ENCODE data around the gene ATF7.
A peak's percentile ranks its signal among the peaks of the same experiment; 100 is the strongest.
"Not testable (repeated sequence)": the region's sequence is repeated elsewhere in the genome, so short reads cannot be mapped to it uniquely, and the experiment has no call there.

Gene ATF7

DNA sequence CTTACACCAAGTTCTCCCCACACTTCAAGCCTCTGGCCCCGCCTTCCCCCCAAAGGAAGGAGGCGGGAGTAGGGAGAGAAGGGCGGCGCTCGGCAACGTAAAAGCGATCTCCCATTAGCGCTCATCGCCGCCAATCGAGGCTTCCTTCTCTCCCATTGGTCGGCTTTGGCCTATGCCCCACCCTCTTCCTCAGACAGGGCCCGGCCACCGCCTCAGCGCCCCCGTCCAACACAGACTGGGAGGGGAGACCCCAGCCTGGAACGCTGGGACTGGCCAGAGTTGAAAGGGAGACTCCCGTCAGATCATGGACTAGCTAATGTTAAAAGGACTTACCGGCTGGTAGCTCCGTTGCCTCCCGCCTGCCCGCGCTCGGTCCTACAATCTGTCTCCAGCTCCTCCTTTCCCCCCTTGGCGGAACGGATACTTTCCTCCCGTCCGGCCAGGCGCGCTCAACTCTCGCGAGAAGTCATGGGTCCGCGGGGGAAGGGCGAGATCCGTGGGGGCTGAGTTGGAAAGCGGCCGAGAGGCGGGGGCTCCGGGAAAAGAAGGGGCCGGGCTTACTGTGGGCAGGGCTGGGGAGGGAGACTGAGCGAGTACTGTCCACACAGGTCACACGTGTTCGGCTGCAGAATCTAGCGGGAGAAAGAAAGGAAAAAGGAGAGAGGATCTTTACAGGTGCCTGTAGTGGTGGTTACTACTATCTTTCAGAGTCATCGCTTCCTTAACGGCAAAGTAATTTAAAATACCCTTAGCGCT, at the start of gene ATF7:
TSS of gene ATF7 (minus strand) at position 437 of the 756 bp plus-strand sequence. CDS start 25,382 bp downstream, outside the sequence.
- DNase-seq: peak; percentile 99

DNA sequence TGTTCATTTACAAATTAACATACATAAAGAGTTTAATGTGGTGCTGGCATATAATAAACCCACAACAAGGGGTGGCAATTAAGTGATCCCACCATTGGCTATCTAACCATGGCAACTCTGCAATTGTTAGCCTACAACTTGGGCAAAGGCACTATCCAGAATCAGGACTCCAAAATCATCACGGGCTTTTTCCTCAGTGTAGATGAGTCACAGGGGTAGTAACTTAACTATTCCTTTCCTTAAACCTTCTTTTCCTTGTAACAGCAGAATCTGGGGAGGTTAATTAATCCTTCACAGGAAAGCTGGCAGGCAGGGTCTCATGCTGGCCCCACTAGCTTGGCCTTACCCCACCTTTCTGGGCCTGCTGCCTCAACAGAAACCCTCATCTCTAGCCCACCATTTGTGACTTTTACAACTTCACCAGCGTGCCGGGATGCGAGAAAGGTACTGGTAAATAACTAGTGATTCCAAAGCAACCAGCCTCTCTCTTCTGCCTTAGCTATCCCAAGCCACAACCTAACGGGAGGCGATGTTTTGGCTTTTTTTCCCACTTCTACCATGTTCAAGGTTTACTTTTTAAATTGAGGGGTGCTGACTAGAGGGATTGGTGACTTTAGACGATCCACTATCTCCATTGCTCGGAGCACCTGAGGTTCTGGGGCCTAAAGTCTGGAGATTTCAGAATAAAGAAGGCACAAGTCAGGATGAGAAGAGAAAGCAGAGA, 49.0 kb upstream of the ATF7 start:
- DNase-seq: no peak

GRCh38 chr12:53670971-53671370, 44.8 kb upstream of the ATF7 start:
- DNase-seq: no peak

GRCh38 chr12:53670308-53670707, 44.1 kb upstream of the ATF7 start:
- no peak for DNase-seq

DNA sequence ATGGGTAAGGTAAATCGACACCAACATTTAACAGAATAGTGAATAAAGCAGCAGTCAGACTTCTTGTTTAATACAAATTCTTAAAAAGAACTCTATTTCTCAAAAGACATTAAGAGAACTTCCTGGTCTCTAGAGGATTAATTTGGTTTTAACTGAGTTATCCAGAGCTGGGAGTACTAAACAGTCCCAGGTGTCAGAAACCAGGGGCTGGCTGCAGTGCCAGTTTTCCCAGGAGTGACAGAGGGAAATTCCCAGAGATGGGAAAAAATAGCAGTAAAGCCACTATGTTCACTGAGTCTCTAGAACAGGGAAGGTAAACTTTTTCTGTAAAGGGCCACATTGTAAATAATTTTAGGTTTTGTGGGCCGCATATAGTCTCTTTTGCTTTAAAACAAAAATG, 40.9 kb upstream of the ATF7 start:
- no peak for DNase-seq

- DNase-seq: no peak
Measured at GRCh38 chr12:53664936-53665335, 38.8 kb upstream of the ATF7 start.

DNA sequence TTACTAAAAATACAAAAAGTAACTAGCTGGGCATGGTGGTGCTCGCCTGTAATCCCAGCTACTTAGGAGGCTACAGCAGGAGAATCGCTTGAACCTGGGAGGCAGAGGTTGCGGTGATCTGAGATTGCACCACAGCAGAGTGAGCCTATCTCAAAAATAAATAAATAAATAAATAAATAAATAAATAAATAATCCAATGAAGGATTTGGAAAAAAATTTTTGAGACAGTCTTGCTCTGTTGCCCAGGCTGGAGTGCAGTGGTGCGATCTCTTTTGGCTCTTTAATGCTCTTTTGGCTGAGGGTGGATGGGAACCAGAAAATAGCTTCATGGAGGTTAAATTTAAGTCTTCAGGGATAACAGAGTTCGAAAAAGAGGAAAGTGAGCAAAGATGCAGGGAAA, 38.0 kb upstream of the ATF7 start:
- DNase-seq: no peak

DNA sequence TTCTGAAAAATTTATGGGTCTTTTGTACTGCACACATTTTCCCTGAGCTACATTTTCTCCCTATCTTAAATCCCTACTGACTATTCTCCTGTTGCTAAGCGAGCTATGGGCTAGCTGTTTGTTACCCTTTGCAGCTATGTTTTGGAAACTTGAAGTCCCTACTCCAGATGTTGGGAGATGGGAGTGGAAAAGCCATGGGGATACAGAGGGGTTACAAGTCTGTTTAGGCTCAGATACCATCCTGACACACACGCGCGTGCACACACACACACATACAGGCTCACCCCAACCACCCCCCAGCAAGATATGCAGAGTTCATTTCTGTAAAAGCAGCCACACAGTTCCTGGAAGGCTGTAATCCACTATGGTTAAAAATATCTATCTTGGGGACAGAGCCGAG, 33.9 kb upstream of the ATF7 start:
- no peak for DNase-seq

- no peak for DNase-seq
Measured at GRCh38 chr12:53659571-53659981, 33.4 kb upstream of the ATF7 start.

- peak; percentile 94 for DNase-seq
Measured at GRCh38 chr12:53659011-53659551, 32.9 kb upstream of the ATF7 start.

- peak; percentile 53 for DNase-seq
Measured at GRCh38 chr12:53657041-53657440, 30.9 kb upstream of the ATF7 start.

DNA sequence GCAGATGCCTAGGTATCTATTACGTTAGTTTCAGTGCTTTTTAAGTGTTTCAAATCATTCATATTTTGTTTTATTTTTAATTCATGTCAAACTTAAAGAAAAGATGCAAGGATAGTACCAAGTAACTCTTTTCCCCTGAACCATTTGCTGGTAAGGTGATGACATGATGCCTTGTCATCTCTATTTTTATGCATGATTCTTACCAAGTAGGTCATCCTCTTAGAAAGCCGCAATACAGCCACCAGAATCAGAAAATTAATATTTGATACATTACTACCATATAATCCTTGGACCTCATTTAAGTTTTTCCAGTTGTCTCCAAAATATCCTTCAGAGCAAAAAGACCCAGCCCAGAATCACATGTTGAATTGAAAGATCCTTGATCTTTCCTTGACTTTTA, 27.4 kb upstream of the ATF7 start:
- no peak for DNase-seq

- no peak for DNase-seq
Measured at GRCh38 chr12:53652366-53652765, 26.2 kb upstream of the ATF7 start.

GRCh38 chr12:53651737-53652136, 25.6 kb upstream of the ATF7 start:
- no peak for DNase-seq

DNA sequence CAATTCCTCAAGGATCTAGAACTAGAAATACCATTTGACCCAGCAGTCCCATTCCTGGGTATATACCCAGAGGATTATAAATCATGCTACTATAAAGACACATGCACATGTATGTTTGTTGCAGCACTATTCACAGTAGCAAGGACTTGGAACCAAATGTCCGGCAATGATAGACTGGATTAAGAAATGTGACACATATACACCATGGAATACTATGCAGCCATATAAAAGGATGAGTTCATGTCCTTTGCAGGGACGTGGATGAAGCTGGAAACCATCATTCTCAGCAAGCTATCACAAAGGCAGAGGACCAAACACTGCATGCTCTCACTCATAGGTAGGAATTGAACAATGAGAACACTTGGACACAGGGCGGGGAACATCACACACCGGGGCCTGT, 20.1 kb upstream of the ATF7 start:
- DNase-seq: not testable (repeated sequence)

DNA sequence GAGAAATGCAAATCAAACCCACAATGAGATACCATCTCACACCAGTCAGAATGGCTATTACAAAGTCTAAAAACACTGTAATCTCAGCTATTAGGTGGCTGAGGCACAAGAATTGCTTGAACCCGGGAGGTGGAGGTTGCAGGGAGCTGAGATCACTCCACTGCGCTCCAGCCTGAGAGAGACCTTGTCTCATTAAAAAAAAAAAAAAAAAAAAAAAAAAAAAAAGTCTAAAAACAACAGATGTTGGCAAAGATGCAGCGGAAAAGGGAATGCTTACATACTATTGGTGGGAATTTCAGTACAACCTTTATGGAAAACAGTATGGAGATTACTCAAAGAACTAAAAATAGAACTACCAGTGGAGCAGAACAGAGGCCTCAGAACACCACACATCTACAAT, 19.0 kb upstream of the ATF7 start:
- no peak for DNase-seq

DNA sequence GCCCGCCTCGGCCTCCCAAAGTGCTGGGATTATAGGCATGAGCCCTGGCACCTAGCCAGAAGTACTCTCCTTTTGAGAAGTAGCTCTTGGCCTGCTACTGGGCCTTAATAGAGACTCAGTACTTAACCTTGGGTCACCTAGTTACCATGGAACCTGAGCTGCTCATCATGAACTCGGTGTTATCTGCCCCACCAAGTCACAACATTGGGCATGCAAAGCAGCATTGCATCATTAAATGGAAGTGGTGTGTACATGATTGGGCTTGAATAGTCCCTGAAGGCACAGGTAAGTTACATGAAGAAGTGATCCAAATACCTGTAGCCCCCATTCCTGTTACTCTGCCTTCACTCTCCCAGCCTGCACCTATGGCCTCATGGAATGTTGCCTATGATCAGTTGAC, 18.0 kb upstream of the ATF7 start:
- no peak for DNase-seq

- DNase-seq: no peak
Measured at GRCh38 chr12:53643232-53643979, 17.2 kb upstream of the ATF7 start.

DNA sequence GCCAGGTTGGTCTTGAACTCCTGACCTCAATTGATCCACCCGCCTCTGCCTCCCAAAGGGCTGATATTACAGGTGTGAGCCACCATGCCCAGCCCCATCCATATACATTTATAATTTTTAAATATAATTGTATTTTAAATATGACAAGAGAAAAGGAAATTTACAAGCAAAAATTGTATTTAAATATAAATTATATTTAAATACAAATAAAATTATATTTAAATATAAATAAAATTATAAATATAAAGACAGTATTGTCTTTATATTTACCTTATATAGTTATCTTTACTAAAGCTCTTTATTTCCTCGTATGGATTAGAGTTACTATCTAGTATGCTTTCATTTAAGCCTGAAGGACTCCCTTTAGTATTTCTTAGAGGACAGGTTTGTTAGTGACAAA, 11.9 kb upstream of the ATF7 start:
- no peak for DNase-seq

- no peak for DNase-seq
Measured at GRCh38 chr12:53636641-53637040, 10.5 kb upstream of the ATF7 start.

GRCh38 chr12:53635708-53636107, 9.5 kb upstream of the ATF7 start:
- DNase-seq: not testable (repeated sequence)

DNA sequence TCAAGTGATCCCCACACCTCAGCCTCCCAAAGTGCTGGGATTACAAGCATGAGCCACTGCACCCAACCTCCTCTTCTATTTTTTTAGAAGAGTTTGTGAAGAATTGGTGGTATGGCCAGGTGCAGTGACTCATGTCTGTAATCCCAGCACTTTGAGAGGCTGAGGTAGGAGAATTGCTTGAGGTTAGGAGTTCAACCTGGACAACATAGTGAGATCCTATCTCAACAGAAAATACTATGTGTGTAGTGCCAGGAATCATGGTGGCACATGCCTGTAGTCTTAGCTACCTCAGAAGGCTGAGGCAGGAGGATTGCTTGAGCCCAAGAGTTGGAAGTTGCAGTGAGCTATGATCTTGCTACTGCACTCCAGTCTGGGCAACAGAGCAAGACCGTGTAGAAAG, 5.5 kb upstream of the ATF7 start:
- no peak for DNase-seq

GRCh38 chr12:53627919-53628318, 1.7 kb upstream of the ATF7 start:
- no peak for DNase-seq
